ENCODE measurements around the gene SGMS1.

DNA sequence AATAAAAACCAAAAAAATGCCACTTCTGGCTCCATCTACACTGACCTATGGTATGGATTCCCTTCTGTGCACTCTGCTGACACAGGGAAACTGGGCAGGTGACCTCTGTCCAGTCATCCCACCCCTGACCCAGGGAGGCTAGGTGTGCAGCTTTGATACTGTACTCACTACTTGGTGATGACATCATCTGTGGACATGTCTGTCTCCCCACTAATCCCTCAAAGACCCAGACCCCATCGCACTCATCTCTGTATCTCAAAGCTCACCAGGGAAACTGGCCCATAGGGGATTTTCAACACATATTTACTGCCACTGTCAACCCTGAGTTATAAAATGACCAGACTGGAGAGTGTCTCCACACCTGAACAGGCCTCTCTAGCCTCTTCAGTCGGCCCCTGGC is 10.6 kb downstream of the SGMS1 start:
- TF ChIP-seq CREB1 (CRISPR knock-in tag; IDR thresholded peaks at IDR 0.05; ENCODE audit: low read depth) (no peak), EZH2 (IDR thresholded peaks at IDR 0.05; ENCODE audit: low read depth, unreplicated experiment) (no peak), POLR2AphosphoS5 (IDR thresholded peaks at IDR 0.05; ENCODE audit: low read depth) (no peak), JUNB (IDR thresholded peaks at IDR 0.05; ENCODE audit: unreplicated experiment) (no peak), EZH2phosphoT487 (IDR thresholded peaks at IDR 0.05; ENCODE audit: unreplicated experiment) (no peak), NANOG (IDR thresholded peaks at IDR 0.05; ENCODE audit: borderline replicate concordance) (no peak)
- TF ChIP-seq, protein P1, sequence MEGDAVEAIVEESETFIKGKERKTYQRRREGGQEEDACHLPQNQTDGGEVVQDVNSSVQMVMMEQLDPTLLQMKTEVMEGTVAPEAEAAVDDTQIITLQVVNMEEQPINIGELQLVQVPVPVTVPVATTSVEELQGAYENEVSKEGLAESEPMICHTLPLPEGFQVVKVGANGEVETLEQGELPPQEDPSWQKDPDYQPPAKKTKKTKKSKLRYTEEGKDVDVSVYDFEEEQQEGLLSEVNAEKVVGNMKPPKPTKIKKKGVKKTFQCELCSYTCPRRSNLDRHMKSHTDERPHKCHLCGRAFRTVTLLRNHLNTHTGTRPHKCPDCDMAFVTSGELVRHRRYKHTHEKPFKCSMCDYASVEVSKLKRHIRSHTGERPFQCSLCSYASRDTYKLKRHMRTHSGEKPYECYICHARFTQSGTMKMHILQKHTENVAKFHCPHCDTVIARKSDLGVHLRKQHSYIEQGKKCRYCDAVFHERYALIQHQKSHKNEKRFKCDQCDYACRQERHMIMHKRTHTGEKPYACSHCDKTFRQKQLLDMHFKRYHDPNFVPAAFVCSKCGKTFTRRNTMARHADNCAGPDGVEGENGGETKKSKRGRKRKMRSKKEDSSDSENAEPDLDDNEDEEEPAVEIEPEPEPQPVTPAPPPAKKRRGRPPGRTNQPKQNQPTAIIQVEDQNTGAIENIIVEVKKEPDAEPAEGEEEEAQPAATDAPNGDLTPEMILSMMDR (conservative IDR thresholded peaks at IDR 0.05; ENCODE audit: low read depth in 2 of 2): no peak
- TF ChIP-seq, protein P2, sequence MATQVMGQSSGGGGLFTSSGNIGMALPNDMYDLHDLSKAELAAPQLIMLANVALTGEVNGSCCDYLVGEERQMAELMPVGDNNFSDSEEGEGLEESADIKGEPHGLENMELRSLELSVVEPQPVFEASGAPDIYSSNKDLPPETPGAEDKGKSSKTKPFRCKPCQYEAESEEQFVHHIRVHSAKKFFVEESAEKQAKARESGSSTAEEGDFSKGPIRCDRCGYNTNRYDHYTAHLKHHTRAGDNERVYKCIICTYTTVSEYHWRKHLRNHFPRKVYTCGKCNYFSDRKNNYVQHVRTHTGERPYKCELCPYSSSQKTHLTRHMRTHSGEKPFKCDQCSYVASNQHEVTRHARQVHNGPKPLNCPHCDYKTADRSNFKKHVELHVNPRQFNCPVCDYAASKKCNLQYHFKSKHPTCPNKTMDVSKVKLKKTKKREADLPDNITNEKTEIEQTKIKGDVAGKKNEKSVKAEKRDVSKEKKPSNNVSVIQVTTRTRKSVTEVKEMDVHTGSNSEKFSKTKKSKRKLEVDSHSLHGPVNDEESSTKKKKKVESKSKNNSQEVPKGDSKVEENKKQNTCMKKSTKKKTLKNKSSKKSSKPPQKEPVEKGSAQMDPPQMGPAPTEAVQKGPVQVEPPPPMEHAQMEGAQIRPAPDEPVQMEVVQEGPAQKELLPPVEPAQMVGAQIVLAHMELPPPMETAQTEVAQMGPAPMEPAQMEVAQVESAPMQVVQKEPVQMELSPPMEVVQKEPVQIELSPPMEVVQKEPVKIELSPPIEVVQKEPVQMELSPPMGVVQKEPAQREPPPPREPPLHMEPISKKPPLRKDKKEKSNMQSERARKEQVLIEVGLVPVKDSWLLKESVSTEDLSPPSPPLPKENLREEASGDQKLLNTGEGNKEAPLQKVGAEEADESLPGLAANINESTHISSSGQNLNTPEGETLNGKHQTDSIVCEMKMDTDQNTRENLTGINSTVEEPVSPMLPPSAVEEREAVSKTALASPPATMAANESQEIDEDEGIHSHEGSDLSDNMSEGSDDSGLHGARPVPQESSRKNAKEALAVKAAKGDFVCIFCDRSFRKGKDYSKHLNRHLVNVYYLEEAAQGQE (IDR thresholded peaks at IDR 0.05; ENCODE audit: unreplicated experiment): no peak
- TF ChIP-seq, protein P3, sequence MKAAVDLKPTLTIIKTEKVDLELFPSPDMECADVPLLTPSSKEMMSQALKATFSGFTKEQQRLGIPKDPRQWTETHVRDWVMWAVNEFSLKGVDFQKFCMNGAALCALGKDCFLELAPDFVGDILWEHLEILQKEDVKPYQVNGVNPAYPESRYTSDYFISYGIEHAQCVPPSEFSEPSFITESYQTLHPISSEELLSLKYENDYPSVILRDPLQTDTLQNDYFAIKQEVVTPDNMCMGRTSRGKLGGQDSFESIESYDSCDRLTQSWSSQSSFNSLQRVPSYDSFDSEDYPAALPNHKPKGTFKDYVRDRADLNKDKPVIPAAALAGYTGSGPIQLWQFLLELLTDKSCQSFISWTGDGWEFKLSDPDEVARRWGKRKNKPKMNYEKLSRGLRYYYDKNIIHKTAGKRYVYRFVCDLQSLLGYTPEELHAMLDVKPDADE (IDR thresholded peaks at IDR 0.05): no peak
